Uterus (tissue), 4 donors: Measurements from ENCODE around the gene EIF4EBP2. TPM values are rescaled to one million over a fixed set of nuclear protein-coding genes. Genes with fewer than 3 reads are reported as not detected.

Experiments
- DNase-seq, 2 donors: peaks; one replicate each; pipeline ENCODE4 v3.0.0-alpha.2; 2019 to 2020
- H3K27ac ChIP-seq, 2 donors: fragments of 200-600 bp; sonication (generic); 1 replicate in 1 of 2; 2 replicates in 1 of 2; pipeline ENCODE4 v1.5.1; 2016 to 2018
- H3K27me3 ChIP-seq, 2 donors: fragments of 200-600 bp; sonication (generic); one replicate each; pipeline ENCODE4 v1.5.1; 2018 to 2019; ENCODE audit warnings: control low read depth in 1 of 2
- H3K36me3 ChIP-seq, 2 donors: fragments of 200-600 bp; sonication (generic); one replicate each; pipeline ENCODE4 v1.5.1; 2019; ENCODE audit warnings: control low read depth in 1 of 2
- H3K4me1 ChIP-seq, 2 donors: fragments of 200-600 bp; sonication (generic); one replicate each; pipeline ENCODE4 v1.5.1; 2018 to 2019; ENCODE audit warnings: control low read depth in 1 of 2
- H3K4me3 ChIP-seq, 2 donors: fragments of 200-600 bp; sonication (generic); 1 replicate in 1 of 2; 2 replicates in 1 of 2; pipeline ENCODE4 v1.5.1; 2018 to 2019; ENCODE audit warnings: mild to moderate bottlenecking in 1 of 2
- H3K9me3 ChIP-seq, 2 donors: fragments of 200-600 bp; sonication (generic); one replicate each; pipeline ENCODE4 v1.5.1; 2019; ENCODE audit warnings: control low read depth in 1 of 2
- POLR2A ChIP-seq, 2 donors: fragments of 450-650 bp; IDR thresholded peaks; one replicate each; pipeline ENCODE4 v1.6.1; 2016; ENCODE audit warnings: antibody characterized with exemption in 2 of 2, mild to moderate bottlenecking in 1 of 2, moderate library complexity in 1 of 2
- intact Hi-C: fragments of 100-400 bp; cut with DNase I; formaldehyde crosslinking; loops from one replicate; pipeline ENCODE4 v1.15.1; 2023; ENCODE audit warnings: low total_unique reads
- total RNA-seq, 4 donors: library from RNA; depleted of rRNA in 3 of 4; stranded (reverse); fragments of >200 nt in 3 of 4; gene quantifications; one replicate each; pipeline versions ENCODE4 v1.1.0 to v1.2.4, GENCODE V29; 2014 to 2023
- TF ChIP-seq, protein P1 (sequence below), 4 experiments: fragments of 200-600 bp in 2 of 4; fragments of 450-650 bp in 2 of 4; sonication (generic) in 2 of 4; IDR thresholded peaks; one replicate each; pipeline ENCODE4 v1.5.1; 2016 to 2019; ENCODE audit warnings: antibody characterized with exemption in 4 of 4, mild to moderate bottlenecking in 2 of 4, moderate library complexity in 1 of 4
- donor health status: DM: yes; HTN: yes; CAD: no.

The EIF4EBP2 gene
- total RNA-seq, 4 donors from 2014 or later: 26.9 to 70.3 (median 46.3) TPM

GRCh38 chr10:70417568-70417967 is 13.6 kb downstream of the EIF4EBP2 start:
- H3K27me3 ChIP-seq: no peaks in the 10 kb centered on the region
- no peaks in the 10 kb centered on the region for H3K36me3 ChIP-seq
- peaks cover 0 to under 1% of the 10 kb centered on the region in 2 donors for H3K4me1 ChIP-seq
- H3K27ac ChIP-seq: no peak overlapping the region
- no peaks in the 10 kb centered on the region for H3K9me3 ChIP-seq
- no peak overlapping the region for H3K4me3 ChIP-seq
- TF ChIP-seq, protein P1, sequence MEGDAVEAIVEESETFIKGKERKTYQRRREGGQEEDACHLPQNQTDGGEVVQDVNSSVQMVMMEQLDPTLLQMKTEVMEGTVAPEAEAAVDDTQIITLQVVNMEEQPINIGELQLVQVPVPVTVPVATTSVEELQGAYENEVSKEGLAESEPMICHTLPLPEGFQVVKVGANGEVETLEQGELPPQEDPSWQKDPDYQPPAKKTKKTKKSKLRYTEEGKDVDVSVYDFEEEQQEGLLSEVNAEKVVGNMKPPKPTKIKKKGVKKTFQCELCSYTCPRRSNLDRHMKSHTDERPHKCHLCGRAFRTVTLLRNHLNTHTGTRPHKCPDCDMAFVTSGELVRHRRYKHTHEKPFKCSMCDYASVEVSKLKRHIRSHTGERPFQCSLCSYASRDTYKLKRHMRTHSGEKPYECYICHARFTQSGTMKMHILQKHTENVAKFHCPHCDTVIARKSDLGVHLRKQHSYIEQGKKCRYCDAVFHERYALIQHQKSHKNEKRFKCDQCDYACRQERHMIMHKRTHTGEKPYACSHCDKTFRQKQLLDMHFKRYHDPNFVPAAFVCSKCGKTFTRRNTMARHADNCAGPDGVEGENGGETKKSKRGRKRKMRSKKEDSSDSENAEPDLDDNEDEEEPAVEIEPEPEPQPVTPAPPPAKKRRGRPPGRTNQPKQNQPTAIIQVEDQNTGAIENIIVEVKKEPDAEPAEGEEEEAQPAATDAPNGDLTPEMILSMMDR (IDR thresholded peaks at IDR 0.05): no peak
- TF ChIP-seq POLR2A (IDR thresholded peaks at IDR 0.05): no peak
- intact Hi-C loops: no loop called here
- no peak for DNase-seq

GRCh38 chr10:70418229-70418628 is 14.3 kb downstream of the EIF4EBP2 start:
- Histone ChIP-seq H3K27me3 (no peaks in the 10 kb centered on the region), H3K36me3 (no peaks in the 10 kb centered on the region), H3K4me1 (no peaks in the 10 kb centered on the region), H3K4me3 (no peak overlapping the region), H3K27ac (no peak overlapping the region), H3K9me3 (no peaks in the 10 kb centered on the region)
- TF ChIP-seq, protein P1 (IDR thresholded peaks at IDR 0.05): no peak
- no peak for TF ChIP-seq POLR2A (IDR thresholded peaks at IDR 0.05)
- no peak for DNase-seq
- intact Hi-C loops: no loop called here

DNA sequence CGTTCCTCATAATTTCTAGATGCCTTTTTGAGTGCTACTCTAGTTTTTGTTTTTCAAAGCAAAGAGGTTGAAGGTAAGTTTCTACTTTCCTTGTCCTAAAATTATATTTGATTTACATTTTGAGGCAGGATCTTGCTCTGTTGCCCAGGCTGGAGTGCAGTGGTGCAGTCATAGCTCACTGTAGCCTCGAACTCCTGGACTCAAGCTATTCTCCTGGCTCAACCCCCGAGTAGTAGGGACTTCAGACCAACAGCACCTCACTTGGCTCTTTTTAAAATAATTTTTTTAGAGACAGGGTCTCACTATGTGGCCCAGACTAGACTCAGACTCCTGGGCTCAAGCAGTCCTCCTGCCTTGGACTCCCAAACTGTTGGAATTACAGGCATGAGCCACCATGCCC is 14.8 kb downstream of the EIF4EBP2 start:
- H3K9me3 ChIP-seq: no peaks in the 10 kb centered on the region
- intact Hi-C loops: no loop called here
- no peak for DNase-seq
- H3K36me3 ChIP-seq: no peaks in the 10 kb centered on the region
- no peak overlapping the region for H3K4me3 ChIP-seq
- H3K27me3 ChIP-seq: no peaks in the 10 kb centered on the region
- no peak overlapping the region for H3K27ac ChIP-seq
- TF ChIP-seq, protein P1 (IDR thresholded peaks at IDR 0.05): no peak
- no peak for TF ChIP-seq POLR2A (IDR thresholded peaks at IDR 0.05)
- H3K4me1 ChIP-seq: no peaks in the 10 kb centered on the region

GRCh38 chr10:70424320-70424719 is 20.4 kb downstream of the EIF4EBP2 start:
- intact Hi-C loops: no loop called here
- H3K27ac ChIP-seq: no peak overlapping the region

DNA sequence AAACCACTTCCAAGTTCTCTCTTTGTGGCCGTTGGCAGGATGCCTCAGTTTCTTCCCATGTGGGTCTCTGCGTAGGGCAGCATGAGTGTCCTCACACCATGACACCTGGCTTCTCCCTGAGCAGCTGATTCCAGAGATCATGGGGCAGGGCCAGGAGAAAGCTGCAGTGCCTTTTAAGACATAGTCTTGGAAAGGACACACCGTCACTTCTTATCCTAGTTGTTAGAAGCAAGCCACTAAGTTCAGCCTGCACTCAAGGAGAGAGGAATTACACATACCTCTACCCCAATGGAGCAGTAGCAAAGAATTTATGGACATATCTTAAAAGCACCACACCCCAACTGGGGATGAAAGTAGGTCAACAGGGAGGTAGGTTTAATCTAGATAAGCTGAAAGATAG is 21.2 kb downstream of the EIF4EBP2 start:
- H3K4me3 ChIP-seq: no peak overlapping the region
- H3K4me1 ChIP-seq: no peaks in the 10 kb centered on the region
- no peaks in the 10 kb centered on the region for H3K36me3 ChIP-seq
- TF ChIP-seq, protein P1 (IDR thresholded peaks at IDR 0.05): no peak
- TF ChIP-seq POLR2A (IDR thresholded peaks at IDR 0.05): no peak
- no peaks in the 10 kb centered on the region for H3K9me3 ChIP-seq
- H3K27me3 ChIP-seq: no peaks in the 10 kb centered on the region
- intact Hi-C loops: no loop called here
- no peak for DNase-seq
- H3K27ac ChIP-seq: no peak overlapping the region

More at GRCh38 chr10:70424320-70424719, 20.4 kb downstream of the EIF4EBP2 start:
- Histone ChIP-seq H3K36me3 (no peaks in the 10 kb centered on the region), H3K27me3 (no peaks in the 10 kb centered on the region), H3K9me3 (no peaks in the 10 kb centered on the region), H3K4me1 (no peaks in the 10 kb centered on the region), H3K4me3 (no peak overlapping the region)
- no peak for DNase-seq
- TF ChIP-seq, protein P1 (IDR thresholded peaks at IDR 0.05): no peak
- no peak for TF ChIP-seq POLR2A (IDR thresholded peaks at IDR 0.05)
